Measurements from ENCODE around the gene NEUROG1.

DNA sequence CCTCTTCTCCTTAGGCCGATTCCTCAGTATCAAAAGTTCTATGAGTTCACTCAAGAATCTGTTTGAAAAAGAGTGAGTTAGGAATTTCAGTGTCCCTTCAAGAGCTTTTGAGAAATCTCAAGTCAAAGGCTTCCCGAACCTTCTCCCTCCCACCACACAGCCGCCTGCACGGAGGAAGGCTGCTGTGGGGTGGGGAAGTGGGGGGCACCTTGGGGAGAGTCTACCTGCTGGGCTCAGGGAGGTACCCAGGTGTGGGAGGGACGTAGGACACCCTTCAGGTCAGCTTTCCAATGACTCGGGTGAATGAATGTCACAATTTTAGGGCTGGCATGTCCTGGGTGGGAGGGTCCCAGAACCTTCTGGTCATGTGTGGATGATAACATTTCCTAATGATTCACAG is 25.5 kb upstream of the NEUROG1 start:
- TF ChIP-seq, protein P1, sequence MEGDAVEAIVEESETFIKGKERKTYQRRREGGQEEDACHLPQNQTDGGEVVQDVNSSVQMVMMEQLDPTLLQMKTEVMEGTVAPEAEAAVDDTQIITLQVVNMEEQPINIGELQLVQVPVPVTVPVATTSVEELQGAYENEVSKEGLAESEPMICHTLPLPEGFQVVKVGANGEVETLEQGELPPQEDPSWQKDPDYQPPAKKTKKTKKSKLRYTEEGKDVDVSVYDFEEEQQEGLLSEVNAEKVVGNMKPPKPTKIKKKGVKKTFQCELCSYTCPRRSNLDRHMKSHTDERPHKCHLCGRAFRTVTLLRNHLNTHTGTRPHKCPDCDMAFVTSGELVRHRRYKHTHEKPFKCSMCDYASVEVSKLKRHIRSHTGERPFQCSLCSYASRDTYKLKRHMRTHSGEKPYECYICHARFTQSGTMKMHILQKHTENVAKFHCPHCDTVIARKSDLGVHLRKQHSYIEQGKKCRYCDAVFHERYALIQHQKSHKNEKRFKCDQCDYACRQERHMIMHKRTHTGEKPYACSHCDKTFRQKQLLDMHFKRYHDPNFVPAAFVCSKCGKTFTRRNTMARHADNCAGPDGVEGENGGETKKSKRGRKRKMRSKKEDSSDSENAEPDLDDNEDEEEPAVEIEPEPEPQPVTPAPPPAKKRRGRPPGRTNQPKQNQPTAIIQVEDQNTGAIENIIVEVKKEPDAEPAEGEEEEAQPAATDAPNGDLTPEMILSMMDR (IDR thresholded peaks at IDR 0.05): no peak
- TF ChIP-seq POLR2A (IDR thresholded peaks at IDR 0.05): no peak
